Mesendoderm (in vitro differentiated cells): ENCODE data around the gene AIG1.

Source experiments
- DNase-seq: peaks from one replicate; pipeline ENCODE4 v3.0.0; 2013
- H2AK5ac ChIP-seq: 2 replicates; pipeline ENCODE4 v1.6.1; 2013; ENCODE audit warnings: low read length, inconsistent platforms
- H2BK120ac ChIP-seq: 2 replicates; pipeline ENCODE4 v1.6.1; 2013; ENCODE audit warnings: low read depth, mild to moderate bottlenecking, low read length, moderate library complexity, mixed read lengths
- H2BK15ac ChIP-seq: replicated peaks from 2 replicates; pipeline ENCODE4 v1.6.1; 2013; ENCODE audit warnings: low read depth, mild to moderate bottlenecking, moderate library complexity
- H2BK5ac ChIP-seq: 2 replicates; pipeline ENCODE4 v1.6.1; 2013; ENCODE audit warnings: low read length, inconsistent platforms
- H3K18ac ChIP-seq: 2 replicates; pipeline ENCODE4 v1.6.1; 2013; ENCODE audit warnings: mild to moderate bottlenecking, low read length, mixed read lengths
- H3K23ac ChIP-seq: one replicate; pipeline ENCODE4 v1.6.1; 2013; ENCODE audit warnings: low read length
- H3K27ac ChIP-seq: 2 replicates; pipeline ENCODE4 v1.5.1; 2013; ENCODE audit warnings: low read depth, mild to moderate bottlenecking, inconsistent platforms, low read length, moderate library complexity
- H3K27me3 ChIP-seq: 2 replicates; pipeline ENCODE4 v1.6.1; 2013; ENCODE audit warnings: low read length, control low read depth, mild to moderate bottlenecking, inconsistent platforms; ENCODE audit not compliant: insufficient read depth, poor library complexity
- H3K36me3 ChIP-seq: 2 replicates; pipeline ENCODE4 v1.6.1; 2013; ENCODE audit warnings: low read length, inconsistent platforms; ENCODE audit not compliant: control insufficient read depth, insufficient read depth
- H3K4ac ChIP-seq: one replicate; pipeline ENCODE4 v1.6.1; 2013; ENCODE audit warnings: low read depth, mild to moderate bottlenecking, low read length, moderate library complexity
- H3K4me1 ChIP-seq: 2 replicates; pipeline ENCODE4 v1.6.1; 2013; ENCODE audit warnings: low read depth, low read length, inconsistent platforms; ENCODE audit not compliant: control insufficient read depth
- H3K4me2 ChIP-seq: 2 replicates; pipeline ENCODE4 v1.6.1; 2013; ENCODE audit warnings: low read length
- H3K4me3 ChIP-seq: 2 replicates; pipeline ENCODE4 v1.5.1; 2013; ENCODE audit warnings: mild to moderate bottlenecking, low read length
- H3K56ac ChIP-seq: one replicate; pipeline ENCODE4 v1.6.1; 2013; ENCODE audit warnings: low read length
- H3K79me1 ChIP-seq: 2 replicates; pipeline ENCODE4 v1.6.1; 2013; ENCODE audit warnings: low read length, inconsistent platforms
- H3K79me2 ChIP-seq: 2 replicates; pipeline ENCODE4 v1.6.1; 2013; ENCODE audit warnings: mild to moderate bottlenecking, low read length; ENCODE audit not compliant: control insufficient read depth, insufficient read depth
- H3K9ac ChIP-seq: 2 replicates; pipeline ENCODE4 v1.6.1; 2013; ENCODE audit warnings: low read length, inconsistent platforms
- H4K5ac ChIP-seq: one replicate; pipeline ENCODE4 v1.6.1; 2013; ENCODE audit warnings: low read length
- H4K8ac ChIP-seq: one replicate; pipeline ENCODE4 v1.6.1; 2013; ENCODE audit warnings: low read depth, mild to moderate bottlenecking, control low read depth, low read length, moderate library complexity
- WGBS: extraction: QIAGEN DNeasy Blood & Tissue Kit; methylation state at CpG from one replicate; pipeline ENCODE4 v1.1.7; 2013; ENCODE audit warnings: low lambda C conversion rate, missing lambda C conversion rate; ENCODE audit not compliant: insufficient coverage; ENCODE audit errors: extremely low coverage; 5-methylcytosine and 5-hydroxymethylcytosine counted together

Gene AIG1

DNA sequence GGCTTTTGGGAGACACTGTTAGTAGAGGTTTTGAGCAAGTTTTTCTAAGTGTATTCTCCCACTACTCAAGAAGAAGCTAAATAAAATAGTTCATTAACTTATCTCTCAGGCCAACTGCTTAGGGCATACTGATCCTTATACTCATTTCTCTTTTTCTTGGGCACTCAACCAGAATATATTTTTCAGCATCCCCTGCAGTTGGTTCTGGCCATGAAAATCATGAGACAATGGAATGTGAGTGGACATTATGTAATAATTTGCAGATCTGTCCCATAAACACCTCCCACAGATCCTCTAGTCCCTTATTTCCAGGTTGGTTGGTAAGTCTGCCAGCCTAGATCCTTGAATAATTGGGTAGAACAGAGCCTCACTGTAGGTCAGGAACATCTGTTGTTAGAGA is 136.7 kb downstream of the AIG1 start:
- H2AK5ac ChIP-seq: no peak overlapping the region
- no peak overlapping the region for H3K27ac ChIP-seq
- no peaks in the 10 kb centered on the region for H3K36me3 ChIP-seq
- H3K4me2 ChIP-seq: no peak overlapping the region
- no peak overlapping the region for H2BK15ac ChIP-seq
- no peak overlapping the region for H4K8ac ChIP-seq
- no peak overlapping the region for H2BK120ac ChIP-seq
- no peak overlapping the region for H3K4me3 ChIP-seq
- H3K79me1 ChIP-seq: no peaks in the 10 kb centered on the region
- no peak overlapping the region for H4K5ac ChIP-seq
- H3K18ac ChIP-seq: no peak overlapping the region
- H3K23ac ChIP-seq: no peak overlapping the region
- no peak overlapping the region for H2BK5ac ChIP-seq
- DNase-seq: no peak
- H3K4ac ChIP-seq: no peak overlapping the region
- H3K9ac ChIP-seq: no peak overlapping the region
- H3K4me1 ChIP-seq: no peaks in the 10 kb centered on the region
- no peak overlapping the region for H3K56ac ChIP-seq
- H3K79me2 ChIP-seq: no peaks in the 10 kb centered on the region
- H3K27me3 ChIP-seq: no peaks in the 10 kb centered on the region

- H3K4me1 ChIP-seq: no peaks in the 10 kb centered on the region
- no peak for DNase-seq
- H2BK5ac ChIP-seq: no peak overlapping the region
- no peak overlapping the region for H3K9ac ChIP-seq
- H2BK120ac ChIP-seq: no peak overlapping the region
- no peak overlapping the region for H2AK5ac ChIP-seq
- H3K4ac ChIP-seq: no peak overlapping the region
- H3K79me1 ChIP-seq: no peaks in the 10 kb centered on the region
- no peak overlapping the region for H3K18ac ChIP-seq
- H3K27me3 ChIP-seq: no peaks in the 10 kb centered on the region
- H4K8ac ChIP-seq: no peak overlapping the region
- no peak overlapping the region for H3K4me3 ChIP-seq
- no peaks in the 10 kb centered on the region for H3K36me3 ChIP-seq
- H3K27ac ChIP-seq: no peak overlapping the region
- H2BK15ac ChIP-seq: no peak overlapping the region
- H3K79me2 ChIP-seq: no peaks in the 10 kb centered on the region
- no peak overlapping the region for H3K56ac ChIP-seq
- no CpG with 5 or more reads among the region's 5 CpGs for WGBS
- H3K4me2 ChIP-seq: no peak overlapping the region
- no peak overlapping the region for H3K23ac ChIP-seq
- no peak overlapping the region for H4K5ac ChIP-seq
Observed at GRCh38 chr6:143198312-143198711, 137.6 kb downstream of the AIG1 start.

DNA sequence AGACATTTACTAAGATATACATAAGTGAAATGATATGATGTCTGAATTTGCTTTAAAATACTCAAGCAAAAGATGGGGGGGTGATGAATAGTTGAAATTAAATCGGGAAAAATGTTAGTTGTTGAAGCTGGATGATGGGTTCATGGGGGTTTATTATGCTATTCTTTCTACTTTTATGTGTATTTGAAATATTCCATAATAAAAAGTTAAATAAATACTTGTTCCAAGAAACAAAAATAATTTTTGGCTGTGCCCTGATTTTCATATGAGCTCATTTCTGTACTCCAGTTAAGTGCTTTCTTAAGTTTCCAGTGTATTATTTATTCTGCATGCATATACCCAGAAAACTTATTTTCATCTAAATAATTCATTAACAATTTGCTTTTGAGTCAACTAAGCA is 138.6 kb downstream of the AIG1 start:
- no peak overlapping the region for H3K4me3 ChIP-seq
- H2BK15ac ChIP-seq: no peak overlapping the region
- no peaks in the 10 kb centered on the region for H3K4me1 ChIP-seq
- H3K27ac ChIP-seq: no peak overlapping the region
- no peak overlapping the region for H4K8ac ChIP-seq
- H3K27me3 ChIP-seq: no peaks in the 10 kb centered on the region
- no peak overlapping the region for H2BK120ac ChIP-seq
- 100% methylated on average over 1 of the region's 1 CpG for WGBS
- H3K79me1 ChIP-seq: no peaks in the 10 kb centered on the region
- no peak overlapping the region for H3K23ac ChIP-seq
- H2AK5ac ChIP-seq: no peak overlapping the region
- H2BK5ac ChIP-seq: no peak overlapping the region
- H3K4ac ChIP-seq: no peak overlapping the region
- no peak overlapping the region for H3K18ac ChIP-seq
- no peaks in the 10 kb centered on the region for H3K36me3 ChIP-seq
- H3K4me2 ChIP-seq: no peak overlapping the region
- no peak overlapping the region for H4K5ac ChIP-seq
- no peak overlapping the region for H3K56ac ChIP-seq
- no peak for DNase-seq
- no peak overlapping the region for H3K9ac ChIP-seq
- H3K79me2 ChIP-seq: no peaks in the 10 kb centered on the region

DNA sequence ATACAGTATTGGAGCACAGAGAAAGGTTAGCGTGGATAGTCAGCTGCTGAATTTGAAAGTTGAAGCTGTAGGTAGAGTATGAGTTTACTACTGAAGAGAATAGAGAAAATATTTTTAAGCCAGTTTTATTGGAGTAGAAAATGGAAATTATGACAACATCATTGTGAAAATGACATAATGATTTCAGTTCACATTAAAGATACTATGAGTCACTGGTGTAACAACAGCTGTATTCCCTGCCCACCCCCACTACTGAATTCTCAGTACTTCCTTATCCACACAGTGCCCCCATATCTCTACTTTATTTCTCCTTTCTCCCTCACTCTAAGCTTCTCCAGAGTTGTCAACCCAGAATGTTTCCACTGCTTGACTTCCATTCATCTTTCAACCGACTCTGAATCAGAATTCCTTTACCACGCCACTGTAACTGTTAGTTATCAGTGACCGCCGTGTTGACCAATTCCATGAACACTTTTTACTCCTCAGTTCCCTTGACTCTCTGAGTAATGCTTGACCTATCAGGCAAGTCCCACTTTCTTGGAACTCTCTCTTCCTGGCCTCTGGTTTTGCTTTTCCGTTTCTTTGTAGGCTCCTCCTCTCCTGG is 139.6 kb downstream of the AIG1 start:
- H2AK5ac ChIP-seq: no peak overlapping the region
- H2BK120ac ChIP-seq: no peak overlapping the region
- H4K8ac ChIP-seq: no peak overlapping the region
- H3K27me3 ChIP-seq: no peaks in the 10 kb centered on the region
- H3K4me3 ChIP-seq: no peak overlapping the region
- no peak overlapping the region for H3K4me2 ChIP-seq
- H3K27ac ChIP-seq: no peak overlapping the region
- H3K79me1 ChIP-seq: no peaks in the 10 kb centered on the region
- H3K79me2 ChIP-seq: no peaks in the 10 kb centered on the region
- no peaks in the 10 kb centered on the region for H3K36me3 ChIP-seq
- no peak overlapping the region for H3K23ac ChIP-seq
- no peak overlapping the region for H3K18ac ChIP-seq
- no peak overlapping the region for H2BK15ac ChIP-seq
- H3K4me1 ChIP-seq: no peaks in the 10 kb centered on the region
- H2BK5ac ChIP-seq: no peak overlapping the region
- no peak overlapping the region for H3K56ac ChIP-seq
- no peak overlapping the region for H3K4ac ChIP-seq
- no peak for DNase-seq
- H4K5ac ChIP-seq: no peak overlapping the region
- no CpG with 5 or more reads among the region's 6 CpGs for WGBS
- no peak overlapping the region for H3K9ac ChIP-seq

GRCh38 chr6:143204045-143204444 is 143.4 kb downstream of the AIG1 start:
- no peak overlapping the region for H2BK5ac ChIP-seq
- H3K4me3 ChIP-seq: no peak overlapping the region
- H3K56ac ChIP-seq: no peak overlapping the region
- DNase-seq: no peak
- no peak overlapping the region for H2AK5ac ChIP-seq
- H3K36me3 ChIP-seq: no peaks in the 10 kb centered on the region
- H3K79me1 ChIP-seq: no peaks in the 10 kb centered on the region
- H3K79me2 ChIP-seq: no peaks in the 10 kb centered on the region
- H3K4ac ChIP-seq: no peak overlapping the region
- H2BK15ac ChIP-seq: no peak overlapping the region
- H2BK120ac ChIP-seq: no peak overlapping the region
- H3K9ac ChIP-seq: no peak overlapping the region
- H3K4me2 ChIP-seq: no peak overlapping the region
- no peak overlapping the region for H3K23ac ChIP-seq
- H4K8ac ChIP-seq: no peak overlapping the region
- no peaks in the 10 kb centered on the region for H3K4me1 ChIP-seq
- no peak overlapping the region for H3K18ac ChIP-seq
- H3K27me3 ChIP-seq: no peaks in the 10 kb centered on the region
- no peak overlapping the region for H4K5ac ChIP-seq
- H3K27ac ChIP-seq: no peak overlapping the region

GRCh38 chr6:143205131-143205535 is 144.4 kb downstream of the AIG1 start:
- Histone ChIP-seq H3K36me3 (no peaks in the 10 kb centered on the region), H3K4ac (no peak overlapping the region), H3K79me2 (no peaks in the 10 kb centered on the region), H3K23ac (no peak overlapping the region), H3K4me2 (no peak overlapping the region), H3K56ac (no peak overlapping the region), H4K8ac (no peak overlapping the region), H3K9ac (no peak overlapping the region), H3K27ac (no peak overlapping the region), H2AK5ac (no peak overlapping the region), H3K18ac (no peak overlapping the region), H3K4me3 (no peak overlapping the region), H2BK15ac (no peak overlapping the region), H4K5ac (no peak overlapping the region), H3K27me3 (no peaks in the 10 kb centered on the region), H2BK5ac (no peak overlapping the region), H3K79me1 (no peaks in the 10 kb centered on the region), H2BK120ac (no peak overlapping the region), H3K4me1 (no peaks in the 10 kb centered on the region)
- DNase-seq: no peak
- WGBS: no CpG with 5 or more reads among the region's 1 CpG
